ENCODE results near the gene PRDM5.

The PRDM5 gene

DNA sequence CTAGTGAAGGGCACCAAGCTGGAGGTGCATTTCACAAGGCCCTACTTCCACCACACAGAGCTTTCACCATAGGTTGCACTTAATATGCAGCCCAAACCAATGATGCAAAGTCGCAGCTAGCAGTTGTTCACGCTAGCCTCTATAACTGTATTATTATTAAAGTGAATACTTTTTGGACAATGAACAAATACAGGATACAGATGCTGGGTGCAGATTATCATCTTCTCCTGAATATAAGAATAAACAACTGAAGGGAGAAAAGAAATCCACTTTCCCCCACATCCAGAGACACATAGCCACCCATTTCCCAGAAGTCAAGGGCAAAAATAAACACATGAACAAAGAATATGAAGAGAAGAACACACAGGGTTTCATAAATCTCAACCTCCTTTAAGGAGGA is 107.2 kb downstream of the PRDM5 start:
- no peak for DNase-seq

DNA sequence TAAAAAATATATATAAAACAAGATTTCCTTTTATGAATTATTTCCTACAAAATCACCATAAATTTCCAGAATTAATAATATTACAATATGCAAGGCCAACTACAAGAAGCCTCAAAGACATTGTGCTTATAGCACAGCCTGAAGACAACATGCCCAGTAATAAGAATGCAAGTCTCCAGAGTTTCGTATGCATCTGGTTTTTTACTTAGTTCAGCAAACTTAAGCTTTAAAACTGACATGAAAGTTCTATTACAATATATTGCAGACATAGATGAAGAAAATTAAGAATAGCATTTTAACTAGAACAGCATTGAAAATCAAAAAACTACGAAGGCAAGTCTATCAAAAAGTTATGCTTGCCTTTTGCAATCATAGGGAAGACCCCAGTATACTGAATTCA is 107.6 kb downstream of the PRDM5 start:
- DNase-seq: no peak

- DNase-seq: no peak
These were observed 110.3 kb downstream of the PRDM5 start for GRCh38 chr4:120812216-120812615.

DNA sequence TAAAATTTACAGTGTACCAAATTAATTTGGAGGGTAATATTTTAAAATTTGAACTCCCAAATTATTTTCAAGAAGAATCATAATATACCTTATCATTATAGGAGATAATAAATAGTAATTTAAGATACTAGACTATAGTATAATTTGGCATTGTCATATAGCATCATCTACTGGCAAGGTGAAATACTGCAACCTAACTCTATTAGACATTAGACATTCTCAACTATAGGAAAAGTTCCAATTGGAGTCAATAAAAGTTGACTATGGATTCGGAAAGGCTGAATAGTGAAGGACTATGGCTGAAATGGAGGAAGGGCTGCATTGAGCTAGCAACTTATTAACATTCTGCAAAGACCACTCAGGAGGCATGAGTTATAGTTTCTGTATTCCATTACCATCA is 113.0 kb downstream of the PRDM5 start:
- no peak for DNase-seq

DNA sequence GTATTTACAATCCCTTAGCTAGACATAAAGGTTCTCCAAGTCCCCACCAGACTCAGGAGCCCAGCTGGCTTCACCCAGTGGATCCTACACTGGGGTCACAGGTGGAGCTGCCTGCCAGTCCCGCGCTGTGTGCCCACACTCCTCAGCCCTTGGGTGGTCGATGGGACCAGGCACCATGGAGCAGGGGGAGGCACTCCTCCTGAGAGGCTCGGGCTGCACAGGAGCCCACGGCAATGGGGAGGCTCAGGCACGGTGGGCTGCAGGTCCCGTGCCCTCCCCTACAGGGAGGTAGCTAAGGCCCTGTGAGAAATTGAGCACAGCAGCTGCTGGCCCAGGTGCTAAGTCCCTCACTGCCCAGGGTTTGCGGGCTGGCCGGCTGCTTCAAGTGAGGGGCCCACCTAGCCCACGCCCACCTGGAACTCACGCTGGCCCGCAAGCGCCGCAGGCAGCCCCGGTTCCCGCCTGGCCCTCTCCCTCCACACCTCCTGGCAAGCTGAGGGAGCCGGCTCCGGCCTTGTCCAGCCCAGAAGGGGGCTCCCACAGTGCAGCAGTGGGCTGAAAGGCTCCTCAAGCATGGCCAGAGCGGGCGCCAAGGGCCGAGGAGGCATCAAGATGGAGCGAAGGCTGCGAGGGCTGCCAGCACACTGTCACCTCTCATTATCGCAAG is 113.9 kb downstream of the PRDM5 start:
- DNase-seq: no peak

- peak; percentile 34 for DNase-seq
These were observed 121.3 kb downstream of the PRDM5 start for GRCh38 chr4:120801137-120801758.

DNA sequence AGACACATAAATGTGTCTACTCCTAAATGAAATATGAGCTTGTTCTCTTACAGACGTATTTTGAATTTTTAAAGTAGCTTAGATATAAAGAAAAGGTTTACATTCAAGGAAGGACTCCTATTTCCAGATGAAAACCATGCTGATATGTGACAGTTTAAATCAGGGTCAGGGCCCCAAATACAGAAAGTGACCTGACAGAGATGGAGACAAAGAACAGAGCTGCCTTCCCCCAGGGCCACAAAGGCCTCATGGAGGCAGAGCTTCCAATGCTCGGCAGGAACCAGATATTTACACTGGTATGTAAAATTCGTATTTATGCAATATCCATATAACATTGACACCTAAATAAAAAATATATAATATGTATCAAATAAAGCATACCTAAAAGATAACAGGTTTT is 124.0 kb downstream of the PRDM5 start:
- DNase-seq: no peak

GRCh38 chr4:120796271-120796670 is 126.3 kb downstream of the PRDM5 start:
- no peak for DNase-seq

- DNase-seq: no peak
These were observed 137.3 kb downstream of the PRDM5 start for GRCh38 chr4:120785202-120785601.

DNA sequence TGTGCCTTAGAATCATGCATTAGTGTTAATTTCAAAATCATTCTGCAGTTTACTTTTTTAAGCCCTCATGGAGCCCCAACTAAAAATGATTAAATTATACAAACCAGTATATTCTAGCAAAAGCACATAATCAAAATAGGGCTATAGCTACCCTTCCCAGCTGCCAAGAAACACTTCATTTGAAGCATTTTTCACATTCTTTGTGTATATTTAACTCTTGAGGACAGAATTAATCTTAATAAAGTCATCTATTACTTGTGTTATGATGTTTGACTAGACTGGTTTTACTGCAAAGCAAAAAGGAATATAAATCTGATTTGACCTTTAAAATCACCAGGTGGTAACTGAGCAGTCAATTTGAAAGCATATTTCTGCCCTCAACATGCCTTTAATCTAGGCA is 145.1 kb downstream of the PRDM5 start:
- DNase-seq: no peak

- DNase-seq: no peak
These were observed 147.1 kb downstream of the PRDM5 start for GRCh38 chr4:120775431-120775830.

DNA sequence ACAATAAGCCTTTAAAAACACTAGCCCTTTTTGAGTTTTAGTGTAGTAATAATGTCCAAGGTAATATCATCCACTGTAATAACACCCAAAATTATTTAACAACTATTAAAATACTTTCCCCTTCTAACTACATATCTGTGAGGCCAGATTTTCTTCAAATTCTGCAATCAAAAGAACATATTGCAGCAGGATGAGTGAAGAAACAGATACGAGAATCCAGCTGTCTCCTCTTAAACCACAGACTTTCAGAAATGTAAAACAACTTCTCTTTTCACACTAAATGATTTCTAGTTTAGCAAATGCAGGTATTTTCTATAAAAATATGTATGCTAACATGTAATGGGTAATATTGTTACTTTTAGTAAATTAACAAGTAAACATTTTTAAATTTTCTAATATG is 148.9 kb downstream of the PRDM5 start:
- DNase-seq: no peak

DNA sequence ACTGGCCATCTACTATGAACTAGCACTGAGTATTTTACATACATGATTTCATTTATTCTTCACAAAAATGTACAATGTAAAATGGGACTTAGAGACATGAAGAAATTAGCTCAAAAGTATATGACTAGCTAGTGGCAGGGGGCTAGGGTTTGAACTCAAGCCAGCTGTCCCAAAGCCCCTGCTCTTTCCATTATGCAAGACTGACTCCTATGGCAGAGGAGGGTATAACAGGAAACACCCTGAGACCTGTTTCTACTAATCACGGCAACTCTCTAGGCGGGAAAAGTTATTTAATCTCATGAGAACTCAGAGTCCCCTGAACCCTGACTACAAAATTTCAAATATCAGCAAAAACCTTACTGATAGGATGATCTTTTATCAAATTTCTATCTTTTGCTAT is 150.6 kb downstream of the PRDM5 start:
- DNase-seq: no peak

DNA sequence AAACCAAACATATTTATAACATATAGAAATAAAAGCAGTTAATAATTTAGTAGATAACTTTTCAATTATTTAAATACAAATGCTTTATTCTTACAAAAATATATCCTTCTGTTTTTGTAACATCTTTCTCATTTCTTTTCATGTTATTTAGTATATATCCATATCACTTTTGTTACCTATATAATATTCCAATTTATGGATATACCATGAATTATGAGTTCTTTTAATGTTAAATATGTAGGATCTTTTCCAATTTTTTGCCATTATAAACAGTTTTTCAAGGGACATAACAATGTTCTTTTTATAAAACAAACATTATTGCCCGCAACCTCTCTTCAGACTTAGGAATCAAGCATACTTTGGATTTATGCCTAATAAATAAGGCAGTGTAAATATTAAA is 151.6 kb downstream of the PRDM5 start:
- no peak for DNase-seq

- DNase-seq: no peak
These were observed 153.3 kb downstream of the PRDM5 start for GRCh38 chr4:120769227-120769626.

GRCh38 chr4:120765260-120765680 is 157.3 kb downstream of the PRDM5 start:
- DNase-seq: no peak

GRCh38 chr4:120763650-120764049 is 158.9 kb downstream of the PRDM5 start:
- DNase-seq: no peak

DNA sequence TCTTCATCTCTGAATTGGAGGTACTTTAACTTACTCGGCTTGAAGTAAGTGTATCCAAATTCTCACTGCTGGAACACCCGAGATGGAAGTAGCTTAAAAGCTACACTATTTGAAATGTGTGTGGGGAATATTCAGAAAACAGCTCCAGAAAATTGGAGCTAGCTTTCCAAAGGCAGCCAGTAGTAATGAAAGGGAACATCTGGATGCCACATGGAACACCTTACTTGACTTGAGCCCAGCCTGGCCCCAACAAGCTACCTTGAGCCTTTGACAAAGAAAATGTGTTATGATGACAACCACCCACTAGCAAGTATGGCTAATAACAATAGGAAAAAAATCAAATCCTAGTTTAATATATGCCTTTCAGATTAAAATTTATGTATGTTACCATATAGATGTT is 161.5 kb downstream of the PRDM5 start:
- no peak for DNase-seq

- DNase-seq: no peak
These were observed 162.5 kb downstream of the PRDM5 start for GRCh38 chr4:120760047-120760446.

GRCh38 chr4:120755864-120756263 is 166.7 kb downstream of the PRDM5 start:
- no peak for DNase-seq

- no peak for DNase-seq
These were observed 167.9 kb downstream of the PRDM5 start for GRCh38 chr4:120754590-120754989.

GRCh38 chr4:120753854-120754253 is 168.7 kb downstream of the PRDM5 start:
- no peak for DNase-seq

DNA sequence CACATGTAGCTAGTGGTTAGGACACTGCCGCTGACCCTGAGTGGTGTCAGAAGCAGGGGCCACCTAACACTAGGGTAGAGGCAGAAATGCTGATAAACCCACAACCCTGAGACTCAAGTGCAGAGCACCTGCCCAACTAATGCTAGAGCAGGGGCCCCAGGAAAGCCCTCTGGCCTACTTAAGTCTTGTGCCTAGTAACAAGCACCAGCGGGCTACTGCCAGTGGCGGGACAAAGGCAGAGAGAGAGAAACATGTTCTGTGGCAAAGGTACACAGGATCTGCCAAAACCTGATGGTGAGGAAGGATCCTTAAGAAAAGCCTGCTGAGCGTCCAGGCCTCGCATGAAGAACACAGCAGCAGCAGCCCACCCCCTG is 172.4 kb downstream of the PRDM5 start:
- no peak for DNase-seq

DNA sequence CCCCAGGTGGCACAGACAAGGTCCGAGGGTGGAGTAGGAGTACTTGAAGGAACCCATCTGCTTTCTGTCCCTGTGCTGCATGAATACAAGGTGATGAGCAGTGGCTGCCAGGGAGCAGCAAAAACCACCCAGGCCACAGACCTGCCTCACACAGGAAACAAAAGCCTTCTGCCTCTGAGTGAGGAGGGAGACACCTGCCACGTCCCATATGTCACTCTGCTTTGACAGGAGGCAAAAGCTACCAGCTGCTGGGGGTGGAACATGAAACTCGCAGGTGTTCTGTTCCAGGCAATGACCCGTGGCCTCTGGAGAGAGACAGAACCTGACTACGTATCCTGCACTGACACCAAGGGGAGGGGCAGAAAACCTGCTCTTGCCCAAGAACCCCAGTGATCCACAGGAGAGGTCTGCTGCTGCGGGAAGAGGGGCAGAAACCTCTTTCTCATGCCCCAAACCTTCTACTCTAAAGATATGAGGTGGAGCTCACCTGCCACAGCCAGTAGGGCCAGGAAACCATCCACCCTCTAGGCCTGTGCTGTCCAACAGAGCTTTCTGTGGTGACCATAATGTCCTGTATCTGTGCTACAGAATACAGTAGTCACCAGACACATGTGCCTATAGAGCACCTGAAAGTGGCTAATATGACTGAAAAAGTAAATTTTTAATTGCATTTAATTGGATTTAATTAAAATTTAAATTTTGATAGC is 172.9 kb downstream of the PRDM5 start:
- DNase-seq: no peak

Measured in femur (tissue), 1 donor.